Measurements from ENCODE around the gene DOK1.

Gene DOK1

GRCh38 chr2:74553892-74554819, at the start of gene DOK1, which contains the start of gene LOXL3:
Gene DOK1, plus strand, starts transcription at chr2:74554720. Its CDS starts 35 bp downstream, at chr2:74554755.
Gene LOXL3, minus strand, starts transcription at chr2:74553942. Its CDS starts 1,308 bp downstream, at chr2:74552634.
- no peak for DNase-seq

GRCh38 chr2:74505448-74506246, 48.9 kb upstream of the DOK1 start:
- no peak for DNase-seq

GRCh38 chr2:74507145-74507925, 47.2 kb upstream of the DOK1 start, which contains the start of gene PCGF1:
Gene PCGF1, minus strand, starts transcription at chr2:74507695. Its CDS starts 27 bp downstream, at chr2:74507668.
- DNase-seq = peak; percentile 44

GRCh38 chr2:74507926-74508520, 46.5 kb upstream of the DOK1 start:
- no peak for DNase-seq

DNA sequence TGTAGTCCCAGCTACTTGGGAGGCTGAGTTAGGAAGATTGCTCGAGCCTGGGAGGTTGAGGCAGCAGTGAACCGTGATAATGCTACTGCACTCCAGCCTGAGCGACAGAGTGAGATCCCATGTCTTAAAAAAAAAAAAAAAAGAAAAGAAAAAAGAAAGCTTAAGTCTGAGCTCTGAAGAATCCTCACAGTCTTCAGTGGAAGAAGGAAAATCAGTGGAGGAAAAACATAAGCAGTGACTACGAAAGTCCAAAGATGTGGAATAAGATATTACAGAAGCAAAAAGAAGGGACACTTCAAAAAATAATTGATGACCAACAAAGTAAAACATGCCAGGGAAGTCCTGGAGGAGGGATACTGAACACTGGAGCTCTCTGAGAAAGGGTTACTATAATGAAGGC, 44.2 kb upstream of the DOK1 start:
- DNase-seq = no peak

GRCh38 chr2:74511104-74511989, 43.2 kb upstream of the DOK1 start:
- DNase-seq = no peak

- DNase-seq = no peak
These were observed 41.5 kb upstream of the DOK1 start for GRCh38 chr2:74512744-74513604.

- no peak for DNase-seq
These were observed 40.7 kb upstream of the DOK1 start for GRCh38 chr2:74513605-74514367.

GRCh38 chr2:74514368-74515270, 39.9 kb upstream of the DOK1 start, which contains the start of gene TLX2:
Gene TLX2, plus strand, starts transcription at chr2:74514450. Its CDS starts 357 bp downstream, at chr2:74514807.
- no peak for DNase-seq

DNA sequence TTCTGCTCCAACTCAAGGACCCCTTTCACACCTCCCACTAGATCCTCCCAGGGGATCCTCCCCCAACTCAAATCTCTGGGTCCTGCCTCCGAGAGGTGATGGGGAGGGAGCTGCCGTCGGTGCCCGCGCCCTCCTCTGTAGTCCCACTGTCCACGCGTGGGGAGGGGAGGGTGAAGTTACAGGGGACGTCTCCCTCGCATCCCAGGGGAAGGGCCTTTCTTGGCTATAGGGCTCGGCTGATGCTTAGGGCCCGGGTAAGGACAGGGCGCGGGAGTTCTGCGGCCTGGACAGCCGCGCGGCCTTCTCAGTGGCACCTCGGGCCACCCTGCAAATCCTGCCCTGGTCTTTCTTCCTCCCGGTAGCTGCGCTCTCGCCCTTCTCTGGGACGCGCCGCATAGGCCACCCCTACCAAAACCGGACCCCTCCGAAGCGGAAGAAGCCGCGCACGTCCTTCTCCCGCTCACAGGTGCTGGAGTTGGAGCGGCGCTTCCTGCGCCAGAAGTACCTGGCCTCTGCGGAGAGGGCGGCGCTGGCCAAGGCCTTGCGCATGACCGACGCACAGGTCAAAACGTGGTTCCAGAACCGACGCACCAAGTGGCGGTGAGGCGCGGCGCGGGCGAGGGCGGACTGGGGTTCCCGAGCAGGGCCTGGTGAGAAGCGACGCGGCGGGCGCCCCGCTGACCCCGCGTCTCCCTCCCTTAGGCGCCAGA, 39.1 kb upstream of the DOK1 start:
- no peak for DNase-seq

DNA sequence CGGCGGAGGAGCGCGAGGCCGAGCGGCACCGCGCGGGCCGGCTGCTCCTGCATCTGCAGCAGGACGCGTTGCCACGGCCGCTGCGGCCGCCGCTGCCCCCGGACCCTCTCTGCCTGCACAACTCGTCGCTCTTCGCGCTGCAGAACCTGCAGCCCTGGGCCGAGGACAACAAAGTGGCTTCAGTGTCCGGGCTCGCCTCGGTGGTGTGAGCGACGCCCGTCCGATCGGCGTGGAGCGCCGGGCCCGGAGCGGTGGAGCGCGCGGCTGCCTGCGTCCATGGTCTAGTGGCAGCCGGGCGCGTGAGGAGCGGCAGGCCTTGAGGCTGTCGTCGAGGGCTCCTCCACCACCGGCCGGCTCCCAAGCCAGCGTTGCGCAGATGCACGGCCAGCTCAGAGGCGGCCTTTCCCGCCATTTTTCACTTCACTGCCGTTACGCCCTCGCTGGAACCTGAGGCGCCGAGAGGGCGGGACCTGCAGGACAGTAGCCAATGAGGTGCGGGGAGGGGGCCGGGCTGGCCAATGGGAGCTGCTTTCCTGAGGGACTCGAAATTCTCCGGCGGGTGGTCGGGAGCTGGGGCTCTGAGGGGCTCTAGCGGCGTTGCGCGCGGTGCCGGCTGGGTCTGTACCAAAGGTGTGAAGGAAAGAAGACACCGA, 38.4 kb upstream of the DOK1 start:
- DNase-seq = no peak

DNA sequence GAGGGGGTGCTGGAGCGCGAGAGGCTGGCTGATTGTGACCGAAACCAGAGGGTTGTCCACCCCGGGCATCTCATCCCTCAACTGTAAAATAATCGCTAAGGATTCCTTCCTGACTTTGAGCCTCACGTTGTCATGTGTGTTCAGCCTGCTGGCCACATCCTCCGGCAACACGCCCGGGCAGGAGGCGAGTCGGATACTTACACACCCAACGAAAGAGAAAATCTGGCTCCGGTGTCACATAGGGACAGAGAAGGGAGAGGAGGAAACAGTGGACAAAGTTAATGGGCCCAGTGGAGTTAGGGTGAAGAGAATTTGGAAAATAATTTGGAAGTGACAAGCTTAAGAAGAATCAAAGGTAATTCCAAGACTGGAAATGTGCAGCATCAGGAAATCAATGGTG, 37.9 kb upstream of the DOK1 start:
- DNase-seq = no peak

- no peak for DNase-seq
These were observed 32.0 kb upstream of the DOK1 start for GRCh38 chr2:74522516-74522915.

GRCh38 chr2:74524005-74524404, 30.5 kb upstream of the DOK1 start:
- DNase-seq = no peak

GRCh38 chr2:74524955-74525716, 29.4 kb upstream of the DOK1 start:
- no peak for DNase-seq
